WTC11 (cell line): ENCODE data around the gene CHCHD1. TPM values are rescaled to one million over a fixed set of nuclear protein-coding genes. Genes with fewer than 3 reads are reported as not detected.

Experiments used
- ATAC-seq: fragments of 200-7000 bp; cut with Tn5 transposase; 2 replicates; pipeline ENCODE4 v1.10.0; 2021; ENCODE audit warnings: mild to moderate bottlenecking, moderate library complexity
- CTCF ChIA-PET: fragments of 300-600 bp; sonication (Branson Sonifier 250); formaldehyde crosslinking; loops from one replicate; lab custom pipeline; 2021; ENCODE audit warnings: antibody characterized with exemption; lab: Charles Lee
- POLR2A ChIA-PET: fragments of 350-600 bp; sonication (Branson Sonifier 250); formaldehyde crosslinking; loops from one replicate; lab custom pipeline; 2021; ENCODE audit warnings: antibody characterized with exemption; lab: Charles Lee
- DNase-seq: peaks from one replicate; pipeline ENCODE4 v3.0.0; 2021; ENCODE audit warnings: low spot score
- H3K27ac Mint-ChIP-seq: 2 replicates; pipeline ENCODE4 v1.8.0; 2021; ENCODE audit warnings: mixed read lengths
- H3K27me3 Mint-ChIP-seq: 2 replicates; pipeline ENCODE4 v1.8.0; 2021; ENCODE audit warnings: low read depth, mild to moderate bottlenecking, moderate library complexity, mixed read lengths
- H3K36me3 Mint-ChIP-seq: 2 replicates; pipeline ENCODE4 v1.8.0; 2021; ENCODE audit warnings: mixed read lengths
- H3K4me1 Mint-ChIP-seq: 2 replicates; pipeline ENCODE4 v1.8.0; 2022; ENCODE audit warnings: mixed read lengths
- H3K4me3 Mint-ChIP-seq: 2 replicates; pipeline ENCODE4 v1.8.0; 2021; ENCODE audit warnings: mild to moderate bottlenecking, moderate library complexity, mixed read lengths
- H3K9me3 Mint-ChIP-seq: 2 replicates; pipeline ENCODE4 v1.8.0; 2021; ENCODE audit warnings: mixed read lengths
- AFF4 ChIP-seq: sonication (generic); formaldehyde crosslinking; IDR thresholded peaks from 2 replicates; pipeline ENCODE4 v1.8.1; 2023; ENCODE audit warnings: mild to moderate bottlenecking, missing genetic modification reagents, borderline replicate concordance
- ARID4B ChIP-seq: sonication (generic); formaldehyde crosslinking; IDR thresholded peaks from 2 replicates; pipeline ENCODE4 v1.8.0; 2023; ENCODE audit warnings: missing genetic modification reagents, mild to moderate bottlenecking, borderline replicate concordance
- ATF6 ChIP-seq: sonication (generic); formaldehyde crosslinking; IDR thresholded peaks from 2 replicates; pipeline ENCODE4 v1.8.1; 2023; ENCODE audit warnings: mild to moderate bottlenecking, missing genetic modification reagents
- CTCF ChIP-seq: fragments of 200-600 bp; IDR thresholded peaks from 2 replicates; pipeline ENCODE4 v1.8.0; 2022; ENCODE audit warnings: antibody characterized with exemption
- E2F1 ChIP-seq: sonication (generic); formaldehyde crosslinking; IDR thresholded peaks from 2 replicates; pipeline ENCODE4 v1.8.0; 2022; ENCODE audit warnings: mild to moderate bottlenecking, missing genetic modification reagents
- JUN ChIP-seq: sonication (generic); formaldehyde crosslinking; IDR thresholded peaks from 2 replicates; pipeline ENCODE4 v1.8.0; 2023; ENCODE audit warnings: mild to moderate bottlenecking, missing genetic modification reagents
- MAX ChIP-seq: sonication (generic); formaldehyde crosslinking; IDR thresholded peaks from 2 replicates; pipeline ENCODE4 v1.8.0; 2022; ENCODE audit warnings: mild to moderate bottlenecking, missing genetic modification reagents
- NFATC4 ChIP-seq: fragments of 250-450 bp; sonication (Bioruptor Pico); IDR thresholded peaks from 2 replicates; pipeline ENCODE4 v1.9.0; 2021; ENCODE audit warnings: mild to moderate bottlenecking
- PRRX2 ChIP-seq: fragments of 250-450 bp; sonication (Bioruptor Pico); IDR thresholded peaks from 2 replicates; pipeline ENCODE4 v1.8.0; 2021; ENCODE audit warnings: mild to moderate bottlenecking
- TCF7 ChIP-seq: sonication (generic); formaldehyde crosslinking; IDR thresholded peaks from 2 replicates; pipeline ENCODE4 v1.8.0; 2022; ENCODE audit warnings: mild to moderate bottlenecking, low read depth, missing genetic modification reagents, moderate library complexity
- ZBTB21 ChIP-seq: sonication (generic); formaldehyde crosslinking; IDR thresholded peaks from 2 replicates; pipeline ENCODE4 v1.8.1; 2023; ENCODE audit warnings: mild to moderate bottlenecking, missing genetic modification reagents, borderline replicate concordance
- ZMAT4 ChIP-seq: fragments of 250-450 bp; sonication (Bioruptor Pico); IDR thresholded peaks from 2 replicates; pipeline ENCODE4 v1.9.0; 2021; ENCODE audit warnings: mild to moderate bottlenecking
- ZNF138 ChIP-seq: sonication (generic); formaldehyde crosslinking; conservative IDR thresholded peaks from 2 replicates; pipeline ENCODE4 v1.8.1; 2022; ENCODE audit warnings: mild to moderate bottlenecking, moderate library complexity, missing genetic modification reagents
- total RNA-seq: library from RNA; stranded (reverse); gene quantifications from 3 replicates; pipeline ENCODE4 v1.2.3, GENCODE V29; 2021

The CHCHD1 gene
- total RNA-seq, 1 experiment from 2014 or later, result 45.9 TPM

- ChIA-PET POLR2A (no interaction called here), CTCF (interaction anchor here (0.7 to 1.8 kb wide), 3 partner anchors 12 to 52 kb away, joined by 3 to 5 read pairs (median 4); no protein-coding TSS in a partner anchor)
Observed at GRCh38 chr10:73827346-73828089, 45.7 kb downstream of the CHCHD1 start.

GRCh38 chr10:73828161-73828560, 46.3 kb downstream of the CHCHD1 start:
- ATAC-seq, result no peak
- no peaks in the 10 kb centered on the region for H3K27me3 Mint-ChIP-seq
- no peak for TF ChIP-seq CTCF
- no peak for TF ChIP-seq ZMAT4
- no peak for TF ChIP-seq TCF7
- no peak for TF ChIP-seq ZNF138
- no peak for TF ChIP-seq NFATC4
- no peak for TF ChIP-seq ARID4B (CRISPR knock-in tag)
- no peak for TF ChIP-seq AFF4 (CRISPR knock-in tag)
- no peak for TF ChIP-seq ATF6 (CRISPR knock-in tag)
- no peak for TF ChIP-seq PRRX2 (CRISPR knock-in tag)
- no peak for TF ChIP-seq MAX (CRISPR knock-in tag)
- no peak for TF ChIP-seq ZBTB21 (CRISPR knock-in tag)
- no peak for TF ChIP-seq E2F1 (CRISPR knock-in tag)
- TF ChIP-seq JUN (CRISPR knock-in tag), result no peak

More at GRCh38 chr10:73827346-73828089, 45.7 kb downstream of the CHCHD1 start:
- no peak for ATAC-seq
- Mint-ChIP-seq H3K36me3 (peaks cover 13% of the 10 kb centered on the region), H3K9me3 (no peaks in the 10 kb centered on the region), H3K4me1 (no peaks in the 10 kb centered on the region), H3K4me3 (no peak overlapping the region), H3K27me3 (no peaks in the 10 kb centered on the region), H3K27ac (no peak overlapping the region)
- no peak for TF ChIP-seq ATF6 (CRISPR knock-in tag)
- no peak for DNase-seq

More at GRCh38 chr10:73828161-73828560, 46.3 kb downstream of the CHCHD1 start:
- Mint-ChIP-seq H3K36me3 (peaks cover 13% of the 10 kb centered on the region), H3K27ac (no peak overlapping the region), H3K4me3 (no peak overlapping the region), H3K4me1 (no peaks in the 10 kb centered on the region), H3K9me3 (no peaks in the 10 kb centered on the region)
- ChIA-PET POLR2A (no interaction called here), CTCF (interaction anchor here (0.7 to 3.4 kb wide), 2 partner anchors 9 to 51 kb away, joined by 3 to 14 read pairs; no protein-coding TSS in a partner anchor)
- DNase-seq, result no peak
